GM19043 (cell line): ENCODE results near the gene TTYH1.
"Not testable (repeated sequence)": the region's sequence is repeated elsewhere in the genome, so short reads cannot be mapped to it uniquely, and the experiment has no call there.

ENCODE experiments used
- ATAC-seq: cut with Tn5 transposase; IDR thresholded peaks from one replicate; pipeline ENCODE4 v1.9.1; 2021; ENCODE audit warnings: low read depth; ENCODE audit not compliant: unreplicated experiment

TTYH1 gene

GRCh38 chr19:54436628-54437252 is 21.5 kb downstream of the TTYH1 start:
- no peak for ATAC-seq

GRCh38 chr19:54439174-54439851 is 24.0 kb downstream of the TTYH1 start:
- ATAC-seq: no peak

- no peak for ATAC-seq
These were observed 25.4 kb downstream of the TTYH1 start for GRCh38 chr19:54440641-54441040.

DNA sequence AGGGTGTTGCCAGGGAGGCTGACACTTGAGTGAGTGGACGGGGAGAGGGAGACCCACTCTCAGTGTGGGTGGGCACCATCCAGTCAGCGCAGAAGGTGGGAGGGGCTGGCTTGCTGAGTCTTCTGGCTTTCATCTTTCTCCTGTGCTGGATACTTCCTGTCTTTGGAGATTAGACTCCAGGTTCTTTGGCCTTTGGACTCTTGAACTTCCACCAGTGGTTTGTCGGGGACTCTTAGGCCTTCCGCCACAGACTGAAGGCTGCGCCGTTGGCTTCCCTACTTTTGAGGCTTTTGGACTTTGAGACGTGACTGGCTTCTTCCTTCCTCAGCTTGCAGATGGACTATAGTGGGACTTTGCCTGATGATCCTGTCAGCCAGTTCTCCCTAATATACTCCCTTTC is 29.5 kb downstream of the TTYH1 start:
- ATAC-seq: no peak

- not testable (repeated sequence) for ATAC-seq
These were observed 31.1 kb downstream of the TTYH1 start for GRCh38 chr19:54446349-54446748.

GRCh38 chr19:54448040-54448773 is 32.9 kb downstream of the TTYH1 start:
- no peak for ATAC-seq

DNA sequence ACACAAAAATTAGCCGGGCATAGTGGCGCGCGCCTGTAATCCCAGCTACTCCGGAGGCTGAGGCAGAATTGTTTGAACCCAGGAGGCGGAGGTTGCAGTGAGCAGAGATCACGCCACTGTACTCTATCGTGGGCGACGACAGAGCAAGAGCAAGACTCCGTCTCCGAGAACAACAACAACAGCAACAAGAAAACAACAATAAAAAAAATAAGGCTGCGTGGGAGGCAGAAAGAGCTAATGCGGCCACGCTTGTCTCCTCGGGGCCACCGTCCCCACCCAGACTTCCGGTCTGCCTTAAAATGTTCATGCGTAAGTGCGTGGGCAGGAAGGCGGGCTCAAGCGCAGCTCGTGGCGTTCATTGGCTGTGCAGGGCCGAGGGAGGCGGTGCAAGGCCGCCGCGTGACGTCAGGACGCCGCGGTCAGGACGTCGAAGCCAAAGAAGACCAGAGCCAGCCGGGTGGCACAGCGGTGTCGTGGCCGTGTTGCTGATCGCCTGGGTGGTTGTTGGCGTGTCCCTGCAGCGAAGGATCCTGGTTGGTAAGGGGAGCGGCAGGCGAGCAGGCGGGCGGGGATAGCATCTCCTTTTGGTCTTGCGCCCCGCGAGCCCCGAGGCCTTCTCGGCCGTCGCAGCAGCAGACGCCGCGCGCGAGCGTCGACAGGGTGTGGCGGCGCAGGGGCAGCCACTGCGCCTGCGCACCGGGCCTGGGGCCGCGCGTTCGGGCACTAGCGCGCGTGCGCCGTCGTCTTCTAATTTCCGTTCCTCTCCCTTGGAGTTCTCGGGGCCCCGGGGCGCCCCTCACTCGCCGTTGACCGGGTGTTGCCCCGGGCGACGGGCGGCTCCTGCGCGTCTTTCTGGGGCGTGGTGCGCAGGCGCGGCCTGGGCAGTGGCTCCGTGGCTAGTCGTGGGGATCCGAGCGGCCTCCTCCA is 33.8 kb downstream of the TTYH1 start, which contains the start of gene LENG8:
TSS of gene LENG8 (plus strand) at position 426 of the 927 bp plus-strand sequence. CDS start 2,146 bp downstream, outside the sequence.
- peak; percentile 91 for ATAC-seq

GRCh38 chr19:54449701-54450069 is 34.4 kb downstream of the TTYH1 start:
- ATAC-seq: no peak

DNA sequence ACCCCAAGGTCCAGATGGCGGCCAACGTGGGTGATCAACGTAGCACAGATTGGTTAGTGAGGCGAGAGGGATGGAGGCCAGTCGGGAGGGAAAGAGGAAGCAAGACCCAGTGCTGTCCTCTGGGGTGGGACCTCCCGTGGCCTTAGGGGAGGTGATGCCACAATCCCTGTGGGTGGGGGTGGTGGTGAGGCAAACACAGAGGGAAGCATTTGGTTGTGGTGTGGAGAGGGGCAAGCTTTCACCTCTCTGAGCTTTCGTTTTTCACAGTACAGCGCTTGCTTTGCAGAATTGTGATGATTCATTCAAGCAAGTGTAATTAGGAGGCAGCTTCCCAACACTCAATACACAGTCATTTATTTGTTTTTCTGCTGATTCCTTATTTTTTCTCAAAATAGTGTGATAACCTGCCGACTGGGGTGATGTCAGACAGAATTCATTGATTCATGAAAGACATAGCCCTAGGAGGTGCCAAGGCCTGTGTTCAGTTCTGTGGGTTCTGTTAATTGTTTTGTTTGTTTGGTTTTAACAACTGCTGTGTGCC is 36.1 kb downstream of the TTYH1 start:
- ATAC-seq: no peak

DNA sequence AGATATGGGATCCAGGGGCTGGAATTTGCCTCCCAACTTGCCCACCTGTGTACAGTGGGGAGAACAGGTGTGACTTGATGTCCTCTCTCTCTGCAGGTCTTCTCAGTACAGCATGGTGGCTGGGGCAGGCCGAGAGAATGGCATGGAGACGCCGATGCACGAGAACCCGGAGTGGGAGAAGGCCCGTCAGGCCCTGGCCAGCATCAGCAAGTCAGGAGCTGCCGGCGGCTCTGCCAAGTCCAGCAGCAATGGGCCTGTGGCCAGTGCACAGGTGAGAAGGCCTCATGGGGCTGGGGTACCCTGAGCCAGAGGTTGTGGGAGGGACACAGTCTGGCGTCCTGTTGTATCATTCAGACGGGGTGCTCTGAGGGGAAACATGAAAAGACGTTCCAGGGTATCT is 36.7 kb downstream of the TTYH1 start:
- no peak for ATAC-seq

- ATAC-seq: no peak
These were observed 37.4 kb downstream of the TTYH1 start for GRCh38 chr19:54452626-54453025.

GRCh38 chr19:54453921-54454780 is 38.9 kb downstream of the TTYH1 start:
- no peak for ATAC-seq

DNA sequence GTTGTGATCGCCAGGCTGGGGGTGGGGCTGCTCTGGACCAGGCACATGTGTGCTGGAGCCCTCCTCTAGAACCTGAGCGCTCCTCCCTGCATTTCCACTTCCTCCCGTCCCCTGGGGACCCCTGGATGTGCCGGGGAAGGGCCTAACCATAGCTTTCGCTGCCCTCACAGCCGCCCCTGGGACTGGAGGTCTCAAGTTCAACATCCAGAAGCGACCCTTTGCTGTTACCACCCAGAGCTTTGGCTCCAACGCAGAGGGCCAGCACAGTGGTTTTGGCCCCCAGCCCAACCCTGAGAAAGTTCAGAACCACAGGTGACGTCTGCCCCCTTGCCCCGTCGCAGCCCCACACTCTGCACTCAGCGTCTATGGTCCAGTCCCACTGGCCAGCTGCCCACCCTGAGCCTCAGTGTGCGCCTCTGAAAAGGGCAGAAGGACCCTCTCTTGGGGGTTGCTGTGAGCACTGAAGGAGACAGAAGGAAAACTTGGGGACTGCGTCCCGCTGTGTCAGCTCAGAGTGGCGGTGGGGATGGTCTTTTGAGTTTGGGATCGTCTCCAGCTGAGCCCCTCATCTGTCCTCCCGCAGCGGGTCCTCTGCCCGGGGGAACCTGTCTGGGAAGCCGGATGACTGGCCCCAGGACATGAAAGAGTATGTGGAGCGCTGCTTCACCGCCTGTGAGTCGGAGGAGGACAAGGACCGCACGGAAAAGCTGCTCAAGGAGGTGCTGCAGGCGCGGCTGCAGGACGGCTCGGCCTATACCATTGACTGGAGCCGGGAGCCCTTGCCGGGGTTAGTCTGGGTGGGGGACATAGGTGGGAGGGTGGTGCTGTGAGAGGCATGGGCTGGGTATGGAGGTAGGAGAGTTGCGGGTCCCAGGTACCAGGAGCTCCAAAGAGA is 39.8 kb downstream of the TTYH1 start:
- no peak for ATAC-seq

DNA sequence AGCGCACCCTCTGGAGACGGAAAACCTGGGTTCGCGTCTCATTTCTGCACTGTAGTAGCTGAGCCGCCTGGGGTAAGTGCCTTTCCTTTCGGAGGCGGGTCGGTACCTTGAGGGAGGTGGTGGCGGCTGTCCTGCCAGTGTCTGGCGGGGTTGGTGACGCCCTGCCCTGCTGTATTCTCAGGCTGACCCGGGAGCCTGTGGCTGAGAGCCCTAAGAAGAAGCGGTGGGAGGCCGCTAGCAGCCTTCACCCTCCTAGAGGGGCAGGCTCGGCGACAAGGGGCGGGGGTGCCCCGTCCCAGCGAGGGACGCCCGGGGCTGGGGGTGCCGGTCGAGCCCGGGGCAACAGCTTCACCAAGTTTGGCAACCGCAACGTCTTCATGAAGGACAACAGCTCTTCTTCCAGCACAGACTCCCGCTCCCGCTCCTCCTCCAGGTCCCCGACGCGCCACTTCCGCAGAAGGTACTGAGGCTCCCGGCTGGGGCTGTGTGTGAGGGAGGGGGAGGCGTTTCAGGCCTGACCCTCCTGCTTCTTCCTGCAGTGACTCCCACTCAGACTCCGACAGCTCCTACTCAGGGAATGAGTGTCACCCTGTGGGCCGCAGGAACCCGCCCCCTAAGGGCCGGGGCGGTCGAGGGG is 40.6 kb downstream of the TTYH1 start:
- ATAC-seq: no peak

DNA sequence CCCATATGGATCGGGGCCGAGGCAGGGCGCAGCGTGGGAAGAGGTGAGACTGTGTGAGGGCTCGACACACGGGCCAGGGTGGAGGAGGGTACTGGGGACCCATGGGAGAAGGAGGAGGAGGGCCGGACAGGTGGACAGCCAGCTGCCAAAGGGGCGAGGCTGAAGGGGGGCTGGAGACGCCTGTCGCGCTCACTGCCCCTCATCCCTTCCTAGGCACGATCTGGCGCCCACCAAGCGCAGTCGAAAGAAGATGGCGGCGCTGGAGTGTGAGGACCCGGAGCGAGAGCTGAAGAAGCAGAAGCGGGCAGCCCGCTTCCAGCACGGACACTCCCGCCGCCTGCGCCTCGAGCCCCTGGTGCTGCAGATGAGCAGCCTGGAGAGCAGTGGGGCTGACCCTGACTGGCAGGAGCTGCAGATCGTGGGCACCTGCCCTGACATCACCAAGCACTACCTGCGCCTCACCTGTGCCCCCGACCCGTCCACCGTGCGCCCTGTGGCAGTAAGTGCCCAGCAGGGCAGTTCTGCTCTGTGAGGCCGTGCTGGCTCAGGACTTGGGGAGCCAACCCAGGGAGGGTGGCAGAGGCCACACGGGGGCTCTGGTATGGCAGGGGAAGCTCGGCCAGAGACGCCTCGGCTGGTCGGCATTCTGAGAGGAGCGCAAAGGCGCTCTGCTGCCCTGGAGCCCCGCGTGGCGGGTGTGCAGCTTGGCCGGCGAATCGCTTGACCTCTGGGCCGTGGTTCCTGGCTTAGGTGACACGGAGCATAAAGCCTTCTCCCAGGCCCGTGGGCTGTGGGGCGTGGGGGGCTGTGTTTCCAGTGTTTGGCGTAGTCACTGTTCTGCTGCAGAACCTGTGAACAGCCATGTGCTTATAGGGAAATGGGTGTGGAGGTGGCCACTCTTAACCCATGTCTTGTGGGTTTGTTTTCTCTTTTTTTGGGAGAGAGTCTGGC is 41.4 kb downstream of the TTYH1 start:
- no peak for ATAC-seq

- ATAC-seq: no peak
These were observed 42.7 kb downstream of the TTYH1 start for GRCh38 chr19:54457773-54458647.
